ENCODE measurements around the gene THOP1. TPM values are rescaled to one million over a fixed set of nuclear protein-coding genes. Genes with fewer than 3 reads are reported as not detected.

THOP1 gene
- polyA plus RNA-seq, 2 of the 4 experiments (the other 2 are of a cell fraction) = 43.5 to 90.5 TPM

- H3K9me3 ChIP-seq = no peaks in the 10 kb centered on the region
- ATAC-seq (no peak), FAIRE-seq (no peak), DNase-seq (ENCODE audit: low read depth in 1 of 2, low spot score in 1 of 2) (no peak)
- H3K4me3 ChIP-seq = no peak overlapping the region
- no peak overlapping the region for H3K27ac ChIP-seq
- H3K4me1 ChIP-seq = no peaks in the 10 kb centered on the region
- no peak overlapping the region for H3K4me2 ChIP-seq
- POLR2A ChIA-PET = no interaction called here
- WGBS (ENCODE audit: missing lambda C conversion rate) = 96% methylated on average over 26 of the region's 35 CpGs
- CTCF ChIA-PET = interaction anchor here (0.8 to 1.5 kb wide), 2 partner anchors 17 to 50 kb away, joined by 3 read pairs; no protein-coding TSS in a partner anchor
- TF ChIP-seq HEYL (CRISPR knock-in tag; IDR thresholded peaks at IDR 0.05) (no peak), SREBF2 (IDR thresholded peaks at IDR 0.05) (no peak), KDM5A (IDR thresholded peaks at IDR 0.05) (no peak), MAFK (IDR thresholded peaks at IDR 0.05; ENCODE audit: partially characterized antibody) (no peak), POLR2A (IDR thresholded peaks at IDR 0.05; ENCODE audit: low read length) (no peak), MAZ (IDR thresholded peaks at IDR 0.05; ENCODE audit: borderline replicate concordance, low read depth, low read length) (no peak), KDM1A (IDR thresholded peaks at IDR 0.05; ENCODE audit: low read depth) (no peak), ATOH8 (CRISPR knock-in tag; IDR thresholded peaks at IDR 0.05; ENCODE audit: low read depth) (no peak), CBX8 (IDR thresholded peaks at IDR 0.05) (no peak), ESRRA (IDR thresholded peaks at IDR 0.05; ENCODE audit: borderline replicate concordance, low read length) (no peak), BHLHE40 (IDR thresholded peaks at IDR 0.05; ENCODE audit: low read depth, low read length) (no peak), EHF (CRISPR knock-in tag; IDR thresholded peaks at IDR 0.05) (no peak), ZNF302 (CRISPR knock-in tag; IDR thresholded peaks at IDR 0.05) (no peak), NFE2L2 (conservative IDR thresholded peaks at IDR 0.05; ENCODE audit: low read length) (no peak)
- TF ChIP-seq, protein P1, sequence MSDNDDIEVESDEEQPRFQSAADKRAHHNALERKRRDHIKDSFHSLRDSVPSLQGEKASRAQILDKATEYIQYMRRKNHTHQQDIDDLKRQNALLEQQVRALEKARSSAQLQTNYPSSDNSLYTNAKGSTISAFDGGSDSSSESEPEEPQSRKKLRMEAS (IDR thresholded peaks at IDR 0.05) = no peak
- TF ChIP-seq, protein P2, sequence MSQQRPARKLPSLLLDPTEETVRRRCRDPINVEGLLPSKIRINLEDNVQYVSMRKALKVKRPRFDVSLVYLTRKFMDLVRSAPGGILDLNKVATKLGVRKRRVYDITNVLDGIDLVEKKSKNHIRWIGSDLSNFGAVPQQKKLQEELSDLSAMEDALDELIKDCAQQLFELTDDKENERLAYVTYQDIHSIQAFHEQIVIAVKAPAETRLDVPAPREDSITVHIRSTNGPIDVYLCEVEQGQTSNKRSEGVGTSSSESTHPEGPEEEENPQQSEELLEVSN (IDR thresholded peaks at IDR 0.05; ENCODE audit: borderline replicate concordance, low read depth) = no peak
- TF ChIP-seq, protein P3, sequence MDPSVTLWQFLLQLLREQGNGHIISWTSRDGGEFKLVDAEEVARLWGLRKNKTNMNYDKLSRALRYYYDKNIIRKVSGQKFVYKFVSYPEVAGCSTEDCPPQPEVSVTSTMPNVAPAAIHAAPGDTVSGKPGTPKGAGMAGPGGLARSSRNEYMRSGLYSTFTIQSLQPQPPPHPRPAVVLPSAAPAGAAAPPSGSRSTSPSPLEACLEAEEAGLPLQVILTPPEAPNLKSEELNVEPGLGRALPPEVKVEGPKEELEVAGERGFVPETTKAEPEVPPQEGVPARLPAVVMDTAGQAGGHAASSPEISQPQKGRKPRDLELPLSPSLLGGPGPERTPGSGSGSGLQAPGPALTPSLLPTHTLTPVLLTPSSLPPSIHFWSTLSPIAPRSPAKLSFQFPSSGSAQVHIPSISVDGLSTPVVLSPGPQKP (IDR thresholded peaks at IDR 0.05; ENCODE audit: low read depth, low read length) = no peak
- TF ChIP-seq, protein P4, sequence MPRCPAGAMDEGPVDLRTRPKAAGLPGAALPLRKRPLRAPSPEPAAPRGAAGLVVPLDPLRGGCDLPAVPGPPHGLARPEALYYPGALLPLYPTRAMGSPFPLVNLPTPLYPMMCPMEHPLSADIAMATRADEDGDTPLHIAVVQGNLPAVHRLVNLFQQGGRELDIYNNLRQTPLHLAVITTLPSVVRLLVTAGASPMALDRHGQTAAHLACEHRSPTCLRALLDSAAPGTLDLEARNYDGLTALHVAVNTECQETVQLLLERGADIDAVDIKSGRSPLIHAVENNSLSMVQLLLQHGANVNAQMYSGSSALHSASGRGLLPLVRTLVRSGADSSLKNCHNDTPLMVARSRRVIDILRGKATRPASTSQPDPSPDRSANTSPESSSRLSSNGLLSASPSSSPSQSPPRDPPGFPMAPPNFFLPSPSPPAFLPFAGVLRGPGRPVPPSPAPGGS (IDR thresholded peaks at IDR 0.05) = no peak
These were observed 18.5 kb upstream of the THOP1 start for GRCh38 chr19:2766594-2767372.

DNA sequence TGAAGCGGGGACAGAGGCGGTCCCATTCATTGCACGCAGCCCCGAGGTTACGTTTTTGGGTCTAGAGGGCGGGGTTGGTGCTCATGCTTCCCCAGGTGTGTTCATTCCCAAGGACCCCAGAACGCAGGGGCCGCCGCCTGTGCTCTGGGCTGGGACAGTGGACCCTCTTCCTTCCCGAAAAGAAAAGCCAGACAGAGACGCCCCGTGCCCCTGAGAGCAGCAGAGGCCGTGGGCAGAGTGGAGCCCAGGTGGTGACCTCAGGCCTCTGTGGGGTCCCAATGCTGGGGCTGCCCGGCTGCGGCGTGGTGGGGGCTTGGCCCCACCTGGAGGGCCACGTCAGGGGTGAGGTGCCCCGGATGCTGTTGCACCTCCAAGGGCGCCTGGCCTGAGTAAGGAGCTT is 17.6 kb upstream of the THOP1 start:
- Histone ChIP-seq H3K9me3 (no peaks in the 10 kb centered on the region), H3K4me3 (no peak overlapping the region), H3K4me2 (no peak overlapping the region), H3K4me1 (no peaks in the 10 kb centered on the region), H3K27ac (no peak overlapping the region)
- no peak for FAIRE-seq
- WGBS (ENCODE audit: missing lambda C conversion rate) = 97% methylated on average over 10 of the region's 19 CpGs
- no peak for TF ChIP-seq RFX5 (IDR thresholded peaks at IDR 0.05)
- TF ChIP-seq SMC3 (IDR thresholded peaks at IDR 0.05) = no peak
- no peak for TF ChIP-seq MAZ (IDR thresholded peaks at IDR 0.05; ENCODE audit: borderline replicate concordance, low read depth, low read length)
- TF ChIP-seq PHF8 (IDR thresholded peaks at IDR 0.05; ENCODE audit: borderline replicate concordance, low read depth) = no peak
- ChIA-PET CTCF (no interaction called here), POLR2A (no interaction called here)
- no peak for ATAC-seq
- no peak for DNase-seq (ENCODE audit: low read depth in 1 of 2, low spot score in 1 of 2)

Measured in A549 (cell line).